ENCODE measurements around the gene HDAC9. TPM values are rescaled to one million over a fixed set of nuclear protein-coding genes. Genes with fewer than 3 reads are reported as not detected.

HDAC9 gene
- total RNA-seq, 1 experiment from 2014 or later = 79.1 TPM

GRCh38 chr7:18626717-18627116 lies 131.2 kb downstream of the HDAC9 start:
- no peak for DNase-seq (ENCODE audit: low read depth in 1 of 2, low spot score in 2 of 2)
- Histone ChIP-seq H3K9me3 (replicated peaks) (no peaks in the 10 kb centered on the region), H3K27ac (no peak overlapping the region), H3K4me1 (replicated peaks) (no peaks in the 10 kb centered on the region), H3K36me3 (peaks cover 78% of the 10 kb centered on the region), H3K4me3 (no peak overlapping the region), H3K27me3 (replicated peaks) (no peaks in the 10 kb centered on the region)

GRCh38 chr7:18637516-18637915 lies 142.0 kb downstream of the HDAC9 start:
- H3K27me3 ChIP-seq (replicated peaks) = no peaks in the 10 kb centered on the region
- no peak for DNase-seq (ENCODE audit: low read depth in 1 of 2, low spot score in 2 of 2)
- H3K4me1 ChIP-seq (replicated peaks) = no peaks in the 10 kb centered on the region
- no peak overlapping the region for H3K27ac ChIP-seq
- no peaks in the 10 kb centered on the region for H3K9me3 ChIP-seq (replicated peaks)
- H3K4me3 ChIP-seq = no peak overlapping the region
- peaks cover 74% of the 10 kb centered on the region for H3K36me3 ChIP-seq

- no peak overlapping the region for H3K4me3 ChIP-seq
- H3K27ac ChIP-seq = no peak overlapping the region
- peaks cover 74% of the 10 kb centered on the region for H3K36me3 ChIP-seq
- no peaks in the 10 kb centered on the region for H3K9me3 ChIP-seq (replicated peaks)
- H3K4me1 ChIP-seq (replicated peaks) = no peaks in the 10 kb centered on the region
- no peaks in the 10 kb centered on the region for H3K27me3 ChIP-seq (replicated peaks)
- no peak for DNase-seq (ENCODE audit: low read depth in 1 of 2, low spot score in 2 of 2)
Observed at GRCh38 chr7:18638594-18639452, 143.3 kb downstream of the HDAC9 start.

- H3K9me3 ChIP-seq (replicated peaks) = no peaks in the 10 kb centered on the region
- no peak for DNase-seq (ENCODE audit: low read depth in 1 of 2, low spot score in 2 of 2)
Observed at GRCh38 chr7:18639711-18640110, 144.2 kb downstream of the HDAC9 start.

GRCh38 chr7:18644981-18645380 lies 149.4 kb downstream of the HDAC9 start:
- Histone ChIP-seq H3K27me3 (replicated peaks) (no peaks in the 10 kb centered on the region), H3K27ac (no peak overlapping the region), H3K4me1 (replicated peaks) (no peaks in the 10 kb centered on the region; the same call in 1 of the 2 replicates), H3K36me3 (peaks cover 82% of the 10 kb centered on the region), H3K9me3 (replicated peaks) (no peaks in the 10 kb centered on the region), H3K4me3 (no peak overlapping the region)
- DNase-seq (ENCODE audit: low read depth in 1 of 2, low spot score in 2 of 2) = no peak

More at GRCh38 chr7:18639711-18640110, 144.2 kb downstream of the HDAC9 start:
- no peak overlapping the region for H3K27ac ChIP-seq
- H3K36me3 ChIP-seq = peaks cover 72% of the 10 kb centered on the region
- H3K4me1 ChIP-seq (replicated peaks) = no peaks in the 10 kb centered on the region
- no peaks in the 10 kb centered on the region for H3K27me3 ChIP-seq (replicated peaks)
- H3K4me3 ChIP-seq = no peak overlapping the region

GRCh38 chr7:18647582-18647981 lies 152.0 kb downstream of the HDAC9 start:
- Histone ChIP-seq H3K27me3 (replicated peaks) (no peaks in the 10 kb centered on the region), H3K4me3 (no peak overlapping the region), H3K36me3 (peaks cover 79% of the 10 kb centered on the region), H3K4me1 (replicated peaks) (no peaks in the 10 kb centered on the region; the same call in 1 of the 2 replicates), H3K9me3 (replicated peaks) (no peaks in the 10 kb centered on the region), H3K27ac (no peak overlapping the region)
- no peak for DNase-seq (ENCODE audit: low read depth in 1 of 2, low spot score in 2 of 2)

- no peak for DNase-seq (ENCODE audit: low read depth in 1 of 2, low spot score in 2 of 2)
- Histone ChIP-seq H3K27ac (no peak overlapping the region), H3K4me3 (no peak overlapping the region), H3K9me3 (replicated peaks) (no peaks in the 10 kb centered on the region), H3K36me3 (peaks cover 79% of the 10 kb centered on the region), H3K27me3 (replicated peaks) (no peaks in the 10 kb centered on the region), H3K4me1 (replicated peaks) (no peaks in the 10 kb centered on the region; the same call in 1 of the 2 replicates)
Observed at GRCh38 chr7:18648849-18649758, 153.6 kb downstream of the HDAC9 start.

- H3K36me3 ChIP-seq = peaks cover 75% of the 10 kb centered on the region
- H3K4me3 ChIP-seq = no peak overlapping the region
- no peak for DNase-seq (ENCODE audit: low read depth in 1 of 2, low spot score in 2 of 2)
- H3K27me3 ChIP-seq (replicated peaks) = no peaks in the 10 kb centered on the region
- H3K4me1 ChIP-seq (replicated peaks) = no peaks in the 10 kb centered on the region
- no peak overlapping the region for H3K27ac ChIP-seq
- H3K9me3 ChIP-seq (replicated peaks) = no peaks in the 10 kb centered on the region
Observed at GRCh38 chr7:18653381-18654155, 158.0 kb downstream of the HDAC9 start.

GRCh38 chr7:18654709-18655108 lies 159.2 kb downstream of the HDAC9 start:
- no peak for DNase-seq (ENCODE audit: low read depth in 1 of 2, low spot score in 2 of 2)
- H3K36me3 ChIP-seq = peaks cover 70% of the 10 kb centered on the region
- peaks cover 2% of the 10 kb centered on the region; the same call in 1 of the 2 replicates for H3K4me1 ChIP-seq (replicated peaks)
- H3K27ac ChIP-seq = no peak overlapping the region
- H3K27me3 ChIP-seq (replicated peaks) = no peaks in the 10 kb centered on the region
- H3K9me3 ChIP-seq (replicated peaks) = no peaks in the 10 kb centered on the region
- H3K4me3 ChIP-seq = no peak overlapping the region

- no peak for DNase-seq (ENCODE audit: low read depth in 1 of 2, low spot score in 2 of 2)
- Histone ChIP-seq H3K36me3 (peaks cover 69% of the 10 kb centered on the region), H3K27me3 (replicated peaks) (no peaks in the 10 kb centered on the region), H3K4me3 (no peak overlapping the region), H3K4me1 (replicated peaks) (peaks cover 6% of the 10 kb centered on the region; the same call in 1 of the 2 replicates), H3K27ac (no peak overlapping the region), H3K9me3 (replicated peaks) (no peaks in the 10 kb centered on the region)
Observed at GRCh38 chr7:18655506-18655905, 160.0 kb downstream of the HDAC9 start.

GRCh38 chr7:18655912-18656311 lies 160.4 kb downstream of the HDAC9 start:
- no peaks in the 10 kb centered on the region for H3K9me3 ChIP-seq (replicated peaks)
- H3K36me3 ChIP-seq = peaks cover 65% of the 10 kb centered on the region
- H3K4me3 ChIP-seq = no peak overlapping the region
- H3K27ac ChIP-seq = no peak overlapping the region
- H3K4me1 ChIP-seq (replicated peaks) = peaks cover 6% of the 10 kb centered on the region; the same call in 1 of the 2 replicates
- no peak for DNase-seq (ENCODE audit: low read depth in 1 of 2, low spot score in 2 of 2)
- no peaks in the 10 kb centered on the region for H3K27me3 ChIP-seq (replicated peaks)

GRCh38 chr7:18656362-18656761 lies 160.8 kb downstream of the HDAC9 start:
- no peak for DNase-seq (ENCODE audit: low read depth in 1 of 2, low spot score in 2 of 2)
- Histone ChIP-seq H3K4me3 (no peak overlapping the region), H3K27me3 (replicated peaks) (no peaks in the 10 kb centered on the region)

GRCh38 chr7:18659746-18660145 lies 164.2 kb downstream of the HDAC9 start:
- Histone ChIP-seq H3K4me3 (no peak overlapping the region), H3K36me3 (peaks cover 46% of the 10 kb centered on the region), H3K4me1 (replicated peaks) (peaks cover 6% of the 10 kb centered on the region; the same call in 1 of the 2 replicates), H3K27ac (no peak overlapping the region), H3K9me3 (replicated peaks) (no peaks in the 10 kb centered on the region), H3K27me3 (replicated peaks) (no peaks in the 10 kb centered on the region)
- no peak for DNase-seq (ENCODE audit: low read depth in 1 of 2, low spot score in 2 of 2)

More at GRCh38 chr7:18656362-18656761, 160.8 kb downstream of the HDAC9 start:
- Histone ChIP-seq H3K4me1 (replicated peaks) (peaks cover 6% of the 10 kb centered on the region; the same call in 1 of the 2 replicates), H3K9me3 (replicated peaks) (no peaks in the 10 kb centered on the region), H3K36me3 (peaks cover 62% of the 10 kb centered on the region), H3K27ac (no peak overlapping the region)
